GM10266 (cell line): ENCODE results near the gene CEP112.

Experiments
- DNase-seq: peaks from one replicate; pipeline ENCODE4 v3.0.0; 2012; ENCODE audit errors: extremely low spot score
- CTCF ChIP-seq: IDR thresholded peaks from 2 replicates; pipeline ENCODE4 v1.5.1; 2012; ENCODE audit warnings: mild to moderate bottlenecking, low read depth; ENCODE audit not compliant: control insufficient read depth, insufficient read depth; ENCODE audit errors: missing control alignments

Gene CEP112

GRCh38 chr17:65998675-65999074, 193.3 kb downstream of the CEP112 start:
- no peak for DNase-seq
- no peak for TF ChIP-seq CTCF

- no peak for TF ChIP-seq CTCF
- no peak for DNase-seq
These were observed 197.3 kb downstream of the CEP112 start for GRCh38 chr17:65994679-65995078.

DNA sequence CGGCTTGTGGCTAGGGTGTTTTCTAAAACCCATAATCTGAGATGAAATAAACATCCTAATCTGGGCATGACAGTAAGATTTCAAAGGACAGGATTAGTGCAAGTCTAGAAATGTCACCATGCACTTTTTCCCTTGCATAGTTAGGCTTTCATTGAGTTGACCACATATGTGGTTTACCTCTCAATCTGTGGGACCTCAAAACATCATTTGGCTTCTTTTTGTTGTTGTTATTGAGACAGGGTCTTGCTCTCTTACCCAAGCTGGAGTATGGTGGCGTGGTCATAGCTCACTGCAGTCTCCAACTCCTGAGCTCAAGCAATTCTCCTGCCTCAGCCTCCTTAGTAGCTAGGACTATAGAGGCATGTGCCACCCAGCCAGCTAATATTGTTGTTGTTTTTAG, 197.8 kb downstream of the CEP112 start:
- no peak for TF ChIP-seq CTCF
- no peak for DNase-seq

DNA sequence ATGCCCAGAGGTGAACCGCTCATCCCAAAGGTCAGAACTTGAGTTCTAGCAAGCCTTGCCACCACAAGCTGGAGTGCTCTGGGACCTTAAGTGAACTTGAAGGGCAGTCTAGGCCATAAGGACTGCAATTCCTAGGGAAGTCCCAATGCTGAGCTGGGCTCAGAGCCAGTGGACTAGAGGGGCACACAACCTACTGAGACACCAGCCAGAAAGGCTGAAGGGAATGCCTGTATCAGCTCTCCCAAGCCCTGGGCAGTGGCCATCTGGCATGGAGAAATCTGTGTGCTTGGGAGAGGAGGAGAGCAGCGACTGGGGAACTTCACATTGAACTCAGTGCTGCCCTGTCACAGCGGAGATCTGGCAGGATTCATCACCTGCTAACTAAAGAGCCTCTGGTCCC, 201.3 kb downstream of the CEP112 start:
- TF ChIP-seq CTCF, result no peak
- no peak for DNase-seq

- no peak for DNase-seq
- no peak for TF ChIP-seq CTCF
These were observed 203.5 kb downstream of the CEP112 start for GRCh38 chr17:65988451-65988850.

- TF ChIP-seq CTCF, result peak; percentile 41
- DNase-seq, result peak; percentile 3
These were observed 203.9 kb downstream of the CEP112 start for GRCh38 chr17:65987988-65988387.

DNA sequence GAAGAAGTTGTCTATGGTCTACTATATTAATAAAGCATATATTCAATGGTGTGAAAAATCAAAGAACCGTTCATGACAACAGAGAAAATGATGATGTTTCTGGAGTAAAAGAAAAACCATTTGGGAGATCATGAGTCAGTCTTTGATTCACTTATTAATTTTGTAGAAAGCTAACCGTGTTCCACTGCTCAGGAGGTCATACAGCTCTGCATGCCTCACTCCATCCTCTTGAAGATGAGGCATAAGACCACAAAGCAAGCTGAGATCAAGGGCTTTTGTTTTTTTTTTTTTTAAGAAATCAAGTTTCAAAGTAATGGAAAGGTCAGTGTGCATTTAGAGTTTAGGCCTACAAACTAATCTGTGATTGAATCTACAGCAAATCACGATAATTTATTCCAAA, 206.4 kb downstream of the CEP112 start:
- no peak for TF ChIP-seq CTCF
- DNase-seq, result no peak
